HepG2 (cell line): ENCODE data around the gene ATAD3C. TPM values are rescaled to one million over a fixed set of nuclear protein-coding genes. Genes with fewer than 3 reads are reported as not detected.

Experiments
- EEA1 ChIP-seq: sonication (generic); formaldehyde crosslinking; IDR thresholded peaks from 2 replicates; pipeline ENCODE4 v1.5.1; 2020; ENCODE audit warnings: mild to moderate bottlenecking, missing genetic modification reagents, borderline replicate concordance
- GTF3A ChIP-seq: sonication (generic); formaldehyde crosslinking; conservative IDR thresholded peaks from 2 replicates; pipeline ENCODE4 v1.4.0; 2020; ENCODE audit warnings: mild to moderate bottlenecking, missing genetic modification reagents
- IKZF1 ChIP-seq: fragments of 450-650 bp; IDR thresholded peaks from 2 replicates; pipeline ENCODE4 v1.7.1; 2016
- IRX3 ChIP-seq: sonication (generic); formaldehyde crosslinking; IDR thresholded peaks from 2 replicates; pipeline ENCODE4 v1.8.1; 2023; ENCODE audit warnings: mild to moderate bottlenecking, low read depth, missing genetic modification reagents, borderline replicate concordance
- JUND ChIP-seq: sonication (generic); formaldehyde crosslinking; IDR thresholded peaks from 2 replicates; pipeline ENCODE4 v1.8.0; 2022; ENCODE audit warnings: mild to moderate bottlenecking, missing genetic modification reagents
- KIAA2018 ChIP-seq: sonication (generic); formaldehyde crosslinking; IDR thresholded peaks from 2 replicates; pipeline ENCODE4 v1.5.0; 2020; ENCODE audit warnings: mild to moderate bottlenecking, missing genetic modification reagents, borderline replicate concordance
- LCORL ChIP-seq, 2 experiments: fragments of 450-650 bp in 1 of 2; sonication (generic) in 1 of 2; formaldehyde crosslinking in 1 of 2; IDR thresholded peaks; 2 replicates each; pipeline versions ENCODE4 v1.5.0 to v1.6.1; 2017 to 2020; ENCODE audit warnings: antibody characterized with exemption in 1 of 2, missing genetic modification reagents in 1 of 2
- NR1H2 ChIP-seq: sonication (generic); formaldehyde crosslinking; IDR thresholded peaks from 2 replicates; pipeline ENCODE4 v1.8.1; 2022; ENCODE audit warnings: low read depth, missing genetic modification reagents, borderline replicate concordance
- PHF5A ChIP-seq: IDR thresholded peaks from one replicate; pipeline ENCODE4 v1.6.1; 2018; ENCODE audit warnings: low read depth, missing genetic modification reagents; ENCODE audit not compliant: unreplicated experiment
- POLR2AphosphoS5 ChIP-seq: IDR thresholded peaks from 2 replicates; pipeline ENCODE4 v1.6.1; 2012; ENCODE audit warnings: low read depth, low read length
- U2AF2 ChIP-seq: fragments of 200-400 bp; formaldehyde crosslinking; IDR thresholded peaks from 2 replicates; pipeline ENCODE4 v1.6.1; 2017; ENCODE audit warnings: low read depth, mild to moderate bottlenecking, low read length
- ZNF20 ChIP-seq: sonication (generic); formaldehyde crosslinking; IDR thresholded peaks from 2 replicates; pipeline ENCODE4 v1.4.0; 2020; ENCODE audit warnings: mild to moderate bottlenecking, moderate library complexity, missing genetic modification reagents
- ZNF326 ChIP-seq: sonication (generic); formaldehyde crosslinking; IDR thresholded peaks from 2 replicates; pipeline ENCODE4 v1.4.0; 2020; ENCODE audit warnings: missing genetic modification reagents, borderline replicate concordance
- ZNF557 ChIP-seq: sonication (generic); formaldehyde crosslinking; IDR thresholded peaks from 2 replicates; pipeline ENCODE4 v1.4.0; 2020; ENCODE audit warnings: missing genetic modification reagents
- polyA plus RNA-seq, 8 experiments: library from polyadenylated mRNA; depleted of rRNA in 3 of 8; stranded (reverse) in 7 of 8; unstranded in 1 of 8; fragments of >200 nt; fragmentation: Illumina TruSeq in 4 of 8; extraction: Trizol in 4 of 8; gene quantifications; 2 replicates each; pipeline versions ENCODE4 v1.2.1 to v1.2.3, GENCODE V29; 2011 to 2016; ENCODE audit warnings: low read depth in 4 of 8, missing spikeins in 1 of 8, mixed read lengths in 1 of 8; ENCODE audit not compliant: insufficient read depth in 1 of 8
- total RNA-seq, 5 experiments: library from RNA; depleted of rRNA; stranded (reverse); fragments of >200 nt; fragmentation: Illumina TruSeq; extraction: Trizol; gene quantifications; 2 replicates each; pipeline ENCODE4 v1.2.3, GENCODE V29; 2016; ENCODE audit warnings: low read depth in 1 of 5

The ATAD3C gene
- total and polyA plus RNA-seq, 2 of the 13 experiments (the other 11 are each of a cell fraction or from before 2014, with no cell fraction given): 2.4 to 3.2 TPM

- TF ChIP-seq IKZF1 (no peak), IRX3 (CRISPR knock-in tag) (0 out of 2 replicates have a peak, but pooled peaks have one; percentile 66), ZNF326 (0 out of 2 replicates have a peak, but pooled peaks have one; percentile 32), EEA1 (CRISPR knock-in tag) (no peak), POLR2AphosphoS5 (peak; percentile 61; the same call in 1 of the 2 replicates), PHF5A (CRISPR knock-in tag) (peak; percentile 99), JUND (CRISPR knock-in tag) (peak; percentile 84), GTF3A (peak; percentile 86; the same call in 1 of the 2 replicates), ZNF557 (CRISPR knock-in tag) (peak; percentile 79; the same call in 1 of the 2 replicates), U2AF2 (no peak), ZNF20 (CRISPR knock-in tag) (no peak), NR1H2 (CRISPR knock-in tag) (peak; percentile 26; the same call in 1 of the 2 replicates), LCORL (IDR thresholded peaks at IDR 0.05) (no peak), LCORL (CRISPR knock-in tag; IDR thresholded peaks at IDR 0.05) (peak; percentile 96), KIAA2018 (CRISPR knock-in tag) (0 out of 2 replicates have a peak, but pooled peaks have one; percentile 74)
Measured at GRCh38 chr1:1400576-1401456, 48.7 kb upstream of the ATAD3C start (continued).
